Caco-2 (cell line): ENCODE results near the gene IL17RC. TPM values are rescaled to one million over a fixed set of nuclear protein-coding genes. Genes with fewer than 3 reads are reported as not detected.

Source experiments
- BruUV-seq: library from RNA; stranded (reverse); fragments of 400-500 nt; replicated peaks from 2 replicates; lab custom pipeline; 2021; lab: Mats Ljungman, UMichigan
- CTCF ChIA-PET: fragments of 300-600 bp; sonication (Branson Sonifier 250); formaldehyde crosslinking; loops from one replicate; lab custom pipeline; 2022; ENCODE audit warnings: antibody characterized with exemption; lab: Charles Lee
- POLR2A ChIA-PET: fragments of 300-600 bp; sonication (Branson Sonifier 250); formaldehyde crosslinking; loops from one replicate; lab custom pipeline; 2022; ENCODE audit warnings: antibody characterized with exemption; lab: Charles Lee
- DNase-seq, 2 experiments: peaks; one replicate each; pipeline versions ENCODE4 v3.0.0 to v3.0.0-alpha.2; 2020 to 2022
- H3K27me3 ChIP-seq: replicated peaks from 2 replicates; pipeline ENCODE4 v1.6.0; 2011; ENCODE audit warnings: low read length; ENCODE audit not compliant: control insufficient read depth, insufficient read depth
- H3K36me3 ChIP-seq: 2 replicates; pipeline ENCODE4 v1.5.1; 2011; ENCODE audit warnings: low read length; ENCODE audit not compliant: control insufficient read depth, insufficient read depth
- H3K4me1 ChIP-seq: fragments of 250-450 bp; sonication (Bioruptor Pico); 2 replicates; pipeline ENCODE4 v1.5.1; 2020; ENCODE audit warnings: mild to moderate bottlenecking
- H3K4me3 ChIP-seq: 2 replicates; pipeline ENCODE4 v1.5.1; 2011; ENCODE audit warnings: low read depth, mild to moderate bottlenecking, control low read depth, low read length
- H3K9me3 ChIP-seq: fragments of 250-450 bp; sonication (Bioruptor Pico); 2 replicates; pipeline ENCODE4 v1.5.1; 2020; ENCODE audit warnings: mild to moderate bottlenecking, moderate library complexity
- H3K27ac Mint-ChIP-seq: one replicate; pipeline ENCODE4 v1.8.0; 2022; ENCODE audit warnings: mixed read lengths; ENCODE audit not compliant: unreplicated experiment
- H3K27me3 Mint-ChIP-seq: one replicate; pipeline ENCODE4 v1.8.0; 2022; ENCODE audit warnings: mixed read lengths; ENCODE audit not compliant: insufficient read depth, unreplicated experiment
- H3K36me3 Mint-ChIP-seq: one replicate; pipeline ENCODE4 v1.8.0; 2022; ENCODE audit warnings: mild to moderate bottlenecking, mixed read lengths; ENCODE audit not compliant: insufficient read depth, unreplicated experiment
- H3K4me1 Mint-ChIP-seq: one replicate; pipeline ENCODE4 v1.8.0; 2022; ENCODE audit warnings: low read depth, mixed read lengths; ENCODE audit not compliant: unreplicated experiment
- H3K4me3 Mint-ChIP-seq: one replicate; pipeline ENCODE4 v1.8.0; 2022; ENCODE audit warnings: mild to moderate bottlenecking, moderate library complexity, mixed read lengths; ENCODE audit not compliant: unreplicated experiment
- H3K9me3 Mint-ChIP-seq: one replicate; pipeline ENCODE4 v1.8.0; 2022; ENCODE audit warnings: mixed read lengths; ENCODE audit not compliant: unreplicated experiment
- intact Hi-C: fragments of 100-400 bp; cut with micrococcal nuclease; formaldehyde crosslinking; loops from one replicate; pipeline ENCODE4 v1.10.0; 2022; ENCODE audit not compliant: unreplicated experiment
- total RNA-seq: library from RNA; stranded (reverse); gene quantifications from 2 replicates; pipeline ENCODE4 v1.2.3, GENCODE V29; 2022
- TF ChIP-seq, protein P1 (sequence below), 2 experiments: fragments of 200-600 bp in 1 of 2; IDR thresholded peaks; 1 replicate in 1 of 2; 2 replicates in 1 of 2; pipeline versions ENCODE4 v1.5.1 to v1.8.0; 2011 to 2022; ENCODE audit warnings: antibody characterized with exemption in 1 of 2, control low read depth in 1 of 2, inconsistent platforms in 1 of 2, low read depth in 1 of 2, low read length in 1 of 2, mild to moderate bottlenecking in 1 of 2, moderate library complexity in 1 of 2; ENCODE audit not compliant: insufficient read depth in 1 of 2, severe bottlenecking in 1 of 2, unreplicated experiment in 1 of 2

Gene IL17RC
- total RNA-seq, 1 experiment from 2014 or later, result 11.3 TPM

DNA sequence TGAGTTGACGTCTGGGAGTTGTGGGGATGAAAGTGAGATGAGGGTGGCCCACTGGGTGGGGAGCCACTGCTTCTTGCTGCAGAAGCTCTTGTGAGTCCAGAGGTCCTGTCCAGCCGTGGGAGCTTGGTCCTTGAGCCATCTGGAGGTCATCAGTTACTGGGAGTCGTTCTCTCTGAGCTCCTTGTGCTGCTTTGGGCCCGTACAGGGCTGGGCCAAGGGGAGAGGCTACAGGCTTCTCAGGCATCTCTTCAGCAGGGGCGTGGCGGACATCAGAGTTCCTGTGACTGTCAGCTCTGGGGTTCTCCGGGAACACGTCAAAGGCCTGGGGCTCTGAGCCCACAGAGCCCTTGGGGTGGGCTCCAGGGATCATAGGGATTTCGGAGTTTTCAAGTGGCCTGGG lies 32.7 kb downstream of the IL17RC start:
- H3K9me3 ChIP-seq, result no peaks in the 10 kb centered on the region
- no peak overlapping the region for H3K4me3 ChIP-seq
- no peak for DNase-seq
- H3K27ac Mint-ChIP-seq, result no peak overlapping the region
- H3K4me3 Mint-ChIP-seq, result no peak overlapping the region
- no peaks in the 10 kb centered on the region; the same call in 1 of the 2 replicates for H3K36me3 ChIP-seq
- H3K9me3 Mint-ChIP-seq, result no peaks in the 10 kb centered on the region
- POLR2A ChIA-PET, result interaction anchor here (0.6 kb wide), 2 partner anchors 34 to 304 kb away, joined by 3 to 13 read pairs; no protein-coding TSS in a partner anchor
- no TSS peak for BruUV-seq
- no peaks in the 10 kb centered on the region for H3K4me1 Mint-ChIP-seq
- H3K27me3 Mint-ChIP-seq, result no peaks in the 10 kb centered on the region
- intact Hi-C loops, result no loop called here
- CTCF ChIA-PET, result interaction anchor here (0.7 to 1.0 kb wide), 2 partner anchors 17 to 208 kb away, joined by 3 to 7 read pairs; no protein-coding TSS in a partner anchor
- TF ChIP-seq, protein P1, sequence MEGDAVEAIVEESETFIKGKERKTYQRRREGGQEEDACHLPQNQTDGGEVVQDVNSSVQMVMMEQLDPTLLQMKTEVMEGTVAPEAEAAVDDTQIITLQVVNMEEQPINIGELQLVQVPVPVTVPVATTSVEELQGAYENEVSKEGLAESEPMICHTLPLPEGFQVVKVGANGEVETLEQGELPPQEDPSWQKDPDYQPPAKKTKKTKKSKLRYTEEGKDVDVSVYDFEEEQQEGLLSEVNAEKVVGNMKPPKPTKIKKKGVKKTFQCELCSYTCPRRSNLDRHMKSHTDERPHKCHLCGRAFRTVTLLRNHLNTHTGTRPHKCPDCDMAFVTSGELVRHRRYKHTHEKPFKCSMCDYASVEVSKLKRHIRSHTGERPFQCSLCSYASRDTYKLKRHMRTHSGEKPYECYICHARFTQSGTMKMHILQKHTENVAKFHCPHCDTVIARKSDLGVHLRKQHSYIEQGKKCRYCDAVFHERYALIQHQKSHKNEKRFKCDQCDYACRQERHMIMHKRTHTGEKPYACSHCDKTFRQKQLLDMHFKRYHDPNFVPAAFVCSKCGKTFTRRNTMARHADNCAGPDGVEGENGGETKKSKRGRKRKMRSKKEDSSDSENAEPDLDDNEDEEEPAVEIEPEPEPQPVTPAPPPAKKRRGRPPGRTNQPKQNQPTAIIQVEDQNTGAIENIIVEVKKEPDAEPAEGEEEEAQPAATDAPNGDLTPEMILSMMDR (IDR thresholded peaks at IDR 0.05; ENCODE audit: insufficient read depth in 1 of 2, low read depth in 1 of 2, low read length in 1 of 2, severe bottlenecking in 1 of 2, unreplicated experiment in 1 of 2), result no peak
- peaks cover 21% of the 10 kb centered on the region for H3K36me3 Mint-ChIP-seq
- H3K4me1 ChIP-seq, result 0 out of 2 replicates have a peak, but pooled peaks cover 6% of the 10 kb centered on the region
- no peaks in the 10 kb centered on the region for H3K27me3 ChIP-seq

DNA sequence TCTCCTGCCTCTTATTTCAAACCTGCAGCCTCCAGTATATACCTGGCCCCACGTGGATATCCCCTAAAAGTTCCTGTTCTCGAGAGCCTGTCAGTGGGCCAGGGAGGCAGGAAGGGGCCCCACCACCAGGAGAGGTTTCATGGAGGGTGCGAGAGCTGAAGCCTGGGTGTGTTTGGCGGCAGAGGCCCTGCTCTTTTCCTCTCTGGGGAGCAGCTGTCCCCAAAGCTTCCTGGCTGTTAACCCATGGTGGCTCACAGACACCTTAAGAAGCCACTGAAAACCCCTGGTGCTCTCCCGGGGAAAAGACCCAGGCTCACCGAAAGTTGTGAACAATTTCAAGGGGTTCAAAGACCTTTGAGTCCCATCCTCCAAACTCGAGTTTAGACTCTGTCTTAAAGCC lies 34.2 kb downstream of the IL17RC start:
- Histone ChIP-seq H3K9me3 (no peaks in the 10 kb centered on the region), H3K36me3 (no peaks in the 10 kb centered on the region; the same call in 1 of the 2 replicates), H3K4me3 (no peak overlapping the region), H3K27me3 (no peaks in the 10 kb centered on the region), H3K4me1 (0 out of 2 replicates have a peak, but pooled peaks cover 6% of the 10 kb centered on the region)
- no peak for DNase-seq
- ChIA-PET CTCF (interaction anchor here (1.1 kb wide), 1 partner anchor 18 kb away, joined by 7 read pairs; the partner anchor contains the start of gene CRELD1), POLR2A (no interaction called here)
- H3K4me3 Mint-ChIP-seq, result peak overlapping the region; percentile 63
- no peaks in the 10 kb centered on the region for H3K9me3 Mint-ChIP-seq
- no peak overlapping the region for H3K27ac Mint-ChIP-seq
- TF ChIP-seq, protein P1 (IDR thresholded peaks at IDR 0.05; ENCODE audit: insufficient read depth in 1 of 2, low read depth in 1 of 2, low read length in 1 of 2, severe bottlenecking in 1 of 2, unreplicated experiment in 1 of 2), result no peak
- H3K4me1 Mint-ChIP-seq, result no peaks in the 10 kb centered on the region
- intact Hi-C loops, result no loop called here
- BruUV-seq, result no TSS peak
- H3K27me3 Mint-ChIP-seq, result no peaks in the 10 kb centered on the region
- H3K36me3 Mint-ChIP-seq, result peaks cover 19% of the 10 kb centered on the region

- H3K27ac Mint-ChIP-seq, result no peak overlapping the region
- Histone ChIP-seq H3K4me1 (0 out of 2 replicates have a peak, but pooled peaks cover 6% of the 10 kb centered on the region), H3K27me3 (no peaks in the 10 kb centered on the region), H3K36me3 (no peaks in the 10 kb centered on the region; the same call in 1 of the 2 replicates), H3K9me3 (no peaks in the 10 kb centered on the region), H3K4me3 (no peak overlapping the region; the same call in 1 of the 2 replicates)
- peak overlapping the region; percentile 63 for H3K4me3 Mint-ChIP-seq
- no peak for DNase-seq
- POLR2A ChIA-PET, result no interaction called here
- no peaks in the 10 kb centered on the region for H3K4me1 Mint-ChIP-seq
- no TSS peak for BruUV-seq
- peaks cover 14% of the 10 kb centered on the region for H3K36me3 Mint-ChIP-seq
- TF ChIP-seq, protein P1 (IDR thresholded peaks at IDR 0.05; ENCODE audit: insufficient read depth in 1 of 2, low read depth in 1 of 2, low read length in 1 of 2, severe bottlenecking in 1 of 2, unreplicated experiment in 1 of 2), result no peak
- no peaks in the 10 kb centered on the region for H3K27me3 Mint-ChIP-seq
- intact Hi-C loops, result no loop called here
- CTCF ChIA-PET, result interaction anchor here (1.1 kb wide), 1 partner anchor 18 kb away, joined by 7 read pairs; the partner anchor contains the start of gene CRELD1
- no peaks in the 10 kb centered on the region for H3K9me3 Mint-ChIP-seq
Observed at GRCh38 chr3:9951598-9951961, 34.7 kb downstream of the IL17RC start.
